IMR-90 (cell line): Measurements from ENCODE around the gene R3HDM4. TPM values are rescaled to one million over a fixed set of nuclear protein-coding genes. Genes with fewer than 3 reads are reported as not detected.
"Not testable (repeated sequence)": the region's sequence is repeated elsewhere in the genome, so short reads cannot be mapped to it uniquely, and the experiment has no call there.

Experiments
- ATAC-seq: fragments of 200-7000 bp; cut with Tn5 transposase; 2 replicates; pipeline ENCODE4 v1.9.1; 2020; ENCODE audit warnings: low read depth, mild to moderate bottlenecking, moderate library complexity
- BruUV-seq: library from RNA; stranded (reverse); fragments of 400-500 nt; replicated peaks from 2 replicates; lab custom pipeline; 2021; lab: Mats Ljungman, UMichigan
- CTCF ChIA-PET: fragments of 300-600 bp; formaldehyde crosslinking; extraction: SDS; loops from one replicate; lab custom pipeline; 2021; ENCODE audit warnings: antibody characterized with exemption; lab: Yijun Ruan, JAX
- POLR2A ChIA-PET: fragments of 300-600 bp; sonication (Branson Sonifier 250); formaldehyde crosslinking; loops from one replicate; lab custom pipeline; 2022; ENCODE audit warnings: antibody characterized with exemption; ENCODE audit not compliant: unreplicated experiment; lab: Charles Lee
- DNase-seq: peaks from one replicate; pipeline ENCODE4 v3.0.0; 2013
- H2AFZ ChIP-seq: replicated peaks from 2 replicates; pipeline ENCODE3; 2013; ENCODE audit warnings: low read length, mild to moderate bottlenecking; ENCODE audit not compliant: poor library complexity
- H2AK5ac ChIP-seq: 2 replicates; pipeline ENCODE4 v1.6.1; 2013; ENCODE audit warnings: low read depth, low read length, inconsistent platforms
- H2AK9ac ChIP-seq: replicated peaks from 2 replicates; pipeline ENCODE3; 2013; ENCODE audit warnings: mild to moderate bottlenecking, low read depth, low read length, moderate library complexity; ENCODE audit not compliant: poor library complexity
- H2BK120ac ChIP-seq: 2 replicates; pipeline ENCODE4 v1.6.1; 2013; ENCODE audit warnings: low read depth, low read length, inconsistent platforms
- H2BK15ac ChIP-seq: 3 replicates; pipeline ENCODE4 v1.6.1; 2013; ENCODE audit warnings: low read depth, low read length, inconsistent platforms
- H2BK20ac ChIP-seq: 2 replicates; pipeline ENCODE4 v1.6.1; 2013; ENCODE audit warnings: low read depth, mild to moderate bottlenecking, inconsistent platforms, low read length, moderate library complexity
- H2BK5ac ChIP-seq: 2 replicates; pipeline ENCODE4 v1.6.1; 2013; ENCODE audit warnings: mild to moderate bottlenecking, low read depth, low read length, inconsistent platforms; ENCODE audit not compliant: poor library complexity, severe bottlenecking
- H3K14ac ChIP-seq: replicated peaks from 2 replicates; pipeline ENCODE4 v1.6.1; 2013; ENCODE audit warnings: low read depth, low read length, inconsistent platforms
- H3K18ac ChIP-seq: 2 replicates; pipeline ENCODE4 v1.6.1; 2013; ENCODE audit warnings: low read depth, low read length, control low read depth
- H3K23ac ChIP-seq: 2 replicates; pipeline ENCODE4 v1.6.1; 2013; ENCODE audit warnings: low read depth, low read length, inconsistent platforms
- H3K27ac ChIP-seq: 2 replicates; pipeline ENCODE4 v1.5.1; 2013; ENCODE audit warnings: mild to moderate bottlenecking, control low read depth, low read length; ENCODE audit not compliant: insufficient read depth
- H3K27me3 ChIP-seq: 2 replicates; pipeline ENCODE4 v1.6.1; 2013; ENCODE audit warnings: low read length; ENCODE audit not compliant: control insufficient read depth, insufficient read depth
- H3K36me3 ChIP-seq: 2 replicates; pipeline ENCODE4 v1.6.1; 2013; ENCODE audit warnings: low read length, mixed read lengths; ENCODE audit not compliant: control insufficient read depth, insufficient read depth
- H3K4ac ChIP-seq: 2 replicates; pipeline ENCODE4 v1.6.1; 2013; ENCODE audit warnings: low read depth, low read length, inconsistent platforms
- H3K4me1 ChIP-seq: 2 replicates; pipeline ENCODE4 v1.6.1; 2013; ENCODE audit warnings: low read length, mixed read lengths; ENCODE audit not compliant: control insufficient read depth, insufficient read depth
- H3K4me2 ChIP-seq: 2 replicates; pipeline ENCODE4 v1.6.1; 2013; ENCODE audit warnings: low read depth, mild to moderate bottlenecking, control low read depth, low read length, moderate library complexity
- H3K4me3 ChIP-seq: 2 replicates; pipeline ENCODE4 v1.5.1; 2013; ENCODE audit warnings: low read depth, mild to moderate bottlenecking, control low read depth, low read length, moderate library complexity; ENCODE audit not compliant: insufficient read depth
- H3K56ac ChIP-seq: 2 replicates; pipeline ENCODE4 v1.6.1; 2013; ENCODE audit warnings: low read length, inconsistent platforms; ENCODE audit not compliant: insufficient read depth; ENCODE audit errors: extremely low read depth
- H3K79me1 ChIP-seq, 2 experiments: 2 replicates each; pipeline ENCODE4 v1.6.1; 2013; ENCODE audit warnings: low read length in 2 of 2, inconsistent platforms in 1 of 2, low read depth in 1 of 2
- H3K9ac ChIP-seq: 2 replicates; pipeline ENCODE4 v1.6.1; 2013; ENCODE audit warnings: low read depth, low read length, control low read depth
- H3K9me1 ChIP-seq: 2 replicates; pipeline ENCODE4 v1.6.1; 2013; ENCODE audit warnings: low read length, inconsistent platforms; ENCODE audit not compliant: insufficient read depth
- H3K9me3 ChIP-seq: 2 replicates; pipeline ENCODE4 v1.6.1; 2013; ENCODE audit warnings: low read length; ENCODE audit not compliant: control insufficient read depth, insufficient read depth
- H4K20me1 ChIP-seq: 2 replicates; pipeline ENCODE4 v1.6.1; 2013; ENCODE audit warnings: low read length, inconsistent platforms; ENCODE audit not compliant: insufficient read depth
- H4K5ac ChIP-seq: 2 replicates; pipeline ENCODE4 v1.6.1; 2013; ENCODE audit warnings: mild to moderate bottlenecking, low read depth, low read length, control low read depth
- H4K8ac ChIP-seq, 2 experiments: 2 replicates each; pipeline ENCODE4 v1.6.1; 2013; ENCODE audit warnings: low read depth in 2 of 2, low read length in 2 of 2, control low read depth in 1 of 2, inconsistent platforms in 1 of 2
- H4K91ac ChIP-seq: 2 replicates; pipeline ENCODE4 v1.6.1; 2013; ENCODE audit warnings: low read depth, low read length, inconsistent platforms; ENCODE audit not compliant: insufficient read depth
- WGBS, 2 experiments: methylation state at CpG; one replicate each; pipeline versions ENCODE4 v1.1.5 to v1.1.7; 2013; ENCODE audit warnings: missing lambda C conversion rate in 2 of 2; ENCODE audit not compliant: insufficient read length in 1 of 2; ENCODE audit errors: extremely low coverage in 2 of 2; 5-methylcytosine and 5-hydroxymethylcytosine counted together
- dilution Hi-C: fragments of 300-500 bp; cut with HindIII; formaldehyde crosslinking; loops from one replicate; pipeline ENCODE4 v1.14.3; 2018; ENCODE audit warnings: low sequenced_read_pairs; ENCODE audit not compliant: unreplicated experiment
- in situ Hi-C: fragments of 300-500 bp; cut with MboI; formaldehyde crosslinking; loops from 3 replicates; pipeline ENCODE4 v1.14.3; 2019; ENCODE audit warnings: low sequenced_read_pairs, inconsistent platforms, mixed read lengths
- intact Hi-C: fragments of 100-400 bp; cut with micrococcal nuclease; formaldehyde crosslinking; loops from 2 replicates; pipeline ENCODE4 v1.10.0; 2022
- polyA plus RNA-seq, 3 experiments: library from polyadenylated mRNA; depleted of rRNA; stranded (reverse); fragments of >200 nt; gene quantifications; 2 replicates each; pipeline ENCODE4 v1.2.3, GENCODE V29; 2012; ENCODE audit warnings: low replicate concordance in 1 of 3
- total RNA-seq: library from RNA; depleted of rRNA; stranded (reverse); fragments of >200 nt; gene quantifications from 2 replicates; pipeline ENCODE4 v1.2.3, GENCODE V29; 2012

R3HDM4 gene
- total and polyA plus RNA-seq, 2 of the 4 experiments (the other 2 are of a cell fraction): 9.0 to 51.5 TPM

- H4K8ac ChIP-seq, dilution Hi-C loops: not testable (repeated sequence)
- POLR2A ChIA-PET: interaction anchor here (0.6 kb wide), 1 partner anchor 30 kb away, joined by 4 read pairs; no protein-coding TSS in a partner anchor
These were observed 63.8 kb downstream of the R3HDM4 start for GRCh38 chr19:849195-849594.

More at GRCh38 chr19:849195-849594, 63.8 kb downstream of the R3HDM4 start:
- H2BK15ac ChIP-seq, H3K4ac ChIP-seq, H3K9me1 ChIP-seq, H3K4me3 ChIP-seq, H4K5ac ChIP-seq, BruUV-seq, H3K18ac ChIP-seq, H4K91ac ChIP-seq, H3K36me3 ChIP-seq, CTCF ChIA-PET, H3K56ac ChIP-seq, ATAC-seq, H3K9me3 ChIP-seq, H3K4me2 ChIP-seq, H3K14ac ChIP-seq, H2BK20ac ChIP-seq, H2AK5ac ChIP-seq, H3K9ac ChIP-seq, H2BK120ac ChIP-seq, H2AFZ ChIP-seq, DNase-seq, H3K4me1 ChIP-seq, H2BK5ac ChIP-seq, in situ Hi-C loops, H4K20me1 ChIP-seq, H3K23ac ChIP-seq, intact Hi-C loops, H3K27ac ChIP-seq, H3K79me1 ChIP-seq: not testable (repeated sequence)
- Histone ChIP-seq H2AK9ac (peak overlapping the region; percentile 52), H3K27me3 (peaks cover 11% of the 10 kb centered on the region)
- 83% methylated on average over 2 of the region's 8 CpGs; no CpG with 5 or more reads in 1 of the 2 experiments for WGBS, 2 experiments
